Adrenal gland (tissue), 12 donors: ENCODE measurements around the gene CNDP1. TPM values are rescaled to one million over a fixed set of nuclear protein-coding genes. Genes with fewer than 3 reads are reported as not detected.

Source experiments
- DNase-seq, 7 donors: peaks; one replicate each; pipeline ENCODE4 v3.0.0-alpha.2; 2019 to 2020
- H3K27ac ChIP-seq, 5 donors: fragments of 200-600 bp; sonication (generic) in 4 of 5; 1 replicate in 3 of 5; 2 replicates in 2 of 5; pipeline versions ENCODE4 v1.5.1 to v1.8.0; 2016 to 2020; ENCODE audit warnings: mild to moderate bottlenecking in 1 of 5
- H3K27me3 ChIP-seq: fragments of 200-600 bp; 2 replicates; pipeline ENCODE4 v1.8.0; 2021
- H3K36me3 ChIP-seq, 2 donors: fragments of 200-600 bp; replicated peaks in 1 of 2; 1 replicate in 1 of 2; 2 replicates in 1 of 2; pipeline versions ENCODE4 v1.5.1 to v1.8.0; 2018 to 2022
- H3K4me1 ChIP-seq, 2 donors: fragments of 200-600 bp; replicated peaks in 1 of 2; 1 replicate in 1 of 2; 2 replicates in 1 of 2; pipeline versions ENCODE4 v1.5.1 to v1.8.0; 2018 to 2021
- H3K4me3 ChIP-seq, 4 donors: fragments of 200-600 bp; sonication (generic) in 3 of 4; one replicate each; pipeline ENCODE4 v1.5.1; 2016 to 2018
- H3K9me3 ChIP-seq, 3 donors: fragments of 200-600 bp; sonication (generic) in 1 of 3; replicated peaks in 1 of 3; 1 replicate in 2 of 3; 2 replicates in 1 of 3; pipeline versions ENCODE4 v1.5.1 to v1.8.0; 2016 to 2021
- POLR2A ChIP-seq, 2 donors: fragments of 450-650 bp; IDR thresholded peaks; one replicate each; pipeline ENCODE4 v1.6.1; 2017; ENCODE audit warnings: antibody characterized with exemption in 2 of 2, mild to moderate bottlenecking in 2 of 2, moderate library complexity in 1 of 2
- WGBS, 4 donors: extraction: QIAGEN DNeasy Blood & Tissue Kit in 2 of 4; methylation state at CpG; one replicate each; pipeline versions ENCODE4 v1.1.5 to v1.1.7; 2013 to 2017; 5-methylcytosine and 5-hydroxymethylcytosine counted together
- intact Hi-C, 2 donors: fragments of 100-400 bp; cut with DNase I; formaldehyde crosslinking; loops; one replicate each; pipeline versions ENCODE4 v1.14.1 to v1.15.0; 2022 to 2023
- polyA plus RNA-seq, 3 donors: library from polyadenylated mRNA; stranded (reverse); fragments of 200-250 nt in 2 of 3; fragments of 350-450 nt in 1 of 3; fragmentation: Illumina TruSeq in 1 of 3; extraction: RNeasy Lipid Tissue Mini Kit (QIAGEN cat#74804) in 1 of 3; gene quantifications; one replicate each; pipeline ENCODE4 v1.2.3, GENCODE V29; 2013 to 2014
- total RNA-seq, 9 donors: library from RNA; depleted of rRNA in 4 of 9; stranded (reverse); fragments of >200 nt in 4 of 9; fragments of 120-200 nt in 1 of 9; fragmentation: NEBNext Ultra II Directional in 1 of 9; extraction: Animal tissue kit (Norgen Biotek cat#: 25700) in 1 of 9; gene quantifications; one replicate each; pipeline versions ENCODE4 v1.1.0 to v1.2.4, GENCODE V29; 2013 to 2023
- TF ChIP-seq, protein P1 (sequence below), 6 experiments: fragments of 450-650 bp in 4 of 6; fragments of 200-600 bp in 2 of 6; sonication (generic) in 1 of 6; IDR thresholded peaks; 1 replicate in 5 of 6; 2 replicates in 1 of 6; pipeline versions ENCODE4 v1.5.1 to v1.8.0; 2016 to 2021; ENCODE audit warnings: antibody characterized with exemption in 6 of 6, mild to moderate bottlenecking in 2 of 6, moderate library complexity in 1 of 6
- donor health status: healthy with polysubstance abuse.
- donor health status: Bipolar disorder and iron deficiency.
- donor health status: DM: yes; HTN: yes; CAD: no.
- donor health status: DM: no; HTN: no; CAD: no.
- donor health status: DM: no; HTN: no; CAD: no.
- donor health status: DM: yes; HTN: yes; CAD: no.

The CNDP1 gene
- total and polyA plus RNA-seq, 12 donors = 0.16 to 0.27 TPM; not detected in 10

DNA sequence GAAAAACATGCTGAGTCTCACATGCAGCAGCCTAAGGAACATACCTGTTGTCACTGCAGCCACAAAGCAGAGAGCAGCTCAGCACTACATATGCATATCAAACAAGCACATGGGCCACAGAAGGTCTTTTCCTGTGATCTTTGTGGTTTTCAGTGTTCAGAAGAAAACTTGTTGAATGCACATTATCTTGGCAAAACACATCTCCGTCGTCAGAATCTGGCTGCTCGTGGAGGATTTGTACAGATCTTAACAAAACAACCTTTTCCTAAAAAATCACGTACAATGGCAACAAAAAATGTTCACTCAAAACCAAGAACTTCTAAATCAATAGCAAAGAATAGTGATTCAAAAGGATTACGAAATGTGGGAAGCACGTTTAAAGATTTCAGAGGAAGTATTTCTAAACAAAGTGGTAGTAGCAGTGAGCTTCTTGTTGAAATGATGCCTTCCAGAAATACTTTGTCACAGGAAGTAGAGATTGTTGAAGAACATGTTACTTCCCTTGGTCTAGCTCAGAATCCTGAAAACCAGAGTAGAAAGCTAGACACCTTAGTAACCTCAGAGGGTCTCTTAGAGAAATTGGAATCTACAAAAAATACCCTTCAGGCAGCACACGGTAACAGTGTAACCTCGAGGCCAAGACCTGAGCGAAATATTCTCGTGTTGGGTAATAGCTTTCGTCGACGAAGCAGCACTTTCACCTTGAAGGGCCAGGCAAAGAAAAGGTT lies 97.5 kb downstream of the CNDP1 start:
- Histone ChIP-seq H3K4me3 (no peak overlapping the region), H3K9me3 (no peaks in the 10 kb centered on the region), H3K27ac (no peak overlapping the region), H3K36me3 (peaks cover 0 to 6% of the 10 kb centered on the region in 2 donors), H3K27me3 (no peaks in the 10 kb centered on the region), H3K4me1 (no peaks in the 10 kb centered on the region)
- no peak for DNase-seq
- TF ChIP-seq POLR2A (IDR thresholded peaks at IDR 0.05) = no peak
- TF ChIP-seq, protein P1, sequence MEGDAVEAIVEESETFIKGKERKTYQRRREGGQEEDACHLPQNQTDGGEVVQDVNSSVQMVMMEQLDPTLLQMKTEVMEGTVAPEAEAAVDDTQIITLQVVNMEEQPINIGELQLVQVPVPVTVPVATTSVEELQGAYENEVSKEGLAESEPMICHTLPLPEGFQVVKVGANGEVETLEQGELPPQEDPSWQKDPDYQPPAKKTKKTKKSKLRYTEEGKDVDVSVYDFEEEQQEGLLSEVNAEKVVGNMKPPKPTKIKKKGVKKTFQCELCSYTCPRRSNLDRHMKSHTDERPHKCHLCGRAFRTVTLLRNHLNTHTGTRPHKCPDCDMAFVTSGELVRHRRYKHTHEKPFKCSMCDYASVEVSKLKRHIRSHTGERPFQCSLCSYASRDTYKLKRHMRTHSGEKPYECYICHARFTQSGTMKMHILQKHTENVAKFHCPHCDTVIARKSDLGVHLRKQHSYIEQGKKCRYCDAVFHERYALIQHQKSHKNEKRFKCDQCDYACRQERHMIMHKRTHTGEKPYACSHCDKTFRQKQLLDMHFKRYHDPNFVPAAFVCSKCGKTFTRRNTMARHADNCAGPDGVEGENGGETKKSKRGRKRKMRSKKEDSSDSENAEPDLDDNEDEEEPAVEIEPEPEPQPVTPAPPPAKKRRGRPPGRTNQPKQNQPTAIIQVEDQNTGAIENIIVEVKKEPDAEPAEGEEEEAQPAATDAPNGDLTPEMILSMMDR (IDR thresholded peaks at IDR 0.05) = no peak
- 72 to 82% (median 75%) methylated on average over 13 of the region's 13 CpGs for WGBS, 4 donors
- intact Hi-C loops = no loop called here

GRCh38 chr18:74632351-74632679 lies 98.0 kb downstream of the CNDP1 start:
- Histone ChIP-seq H3K27me3 (no peaks in the 10 kb centered on the region), H3K4me3 (no peak overlapping the region), H3K4me1 (no peaks in the 10 kb centered on the region), H3K27ac (no peak overlapping the region), H3K9me3 (no peaks in the 10 kb centered on the region), H3K36me3 (peaks cover 0 to 6% of the 10 kb centered on the region in 2 donors)
- TF ChIP-seq, protein P1 (IDR thresholded peaks at IDR 0.05) = no peak
- no peak for TF ChIP-seq POLR2A (IDR thresholded peaks at IDR 0.05)
- 92 to 98% (median 94%) methylated on average over 6 of the region's 6 CpGs for WGBS, 4 donors
- intact Hi-C loops = no loop called here
- DNase-seq = no peak

DNA sequence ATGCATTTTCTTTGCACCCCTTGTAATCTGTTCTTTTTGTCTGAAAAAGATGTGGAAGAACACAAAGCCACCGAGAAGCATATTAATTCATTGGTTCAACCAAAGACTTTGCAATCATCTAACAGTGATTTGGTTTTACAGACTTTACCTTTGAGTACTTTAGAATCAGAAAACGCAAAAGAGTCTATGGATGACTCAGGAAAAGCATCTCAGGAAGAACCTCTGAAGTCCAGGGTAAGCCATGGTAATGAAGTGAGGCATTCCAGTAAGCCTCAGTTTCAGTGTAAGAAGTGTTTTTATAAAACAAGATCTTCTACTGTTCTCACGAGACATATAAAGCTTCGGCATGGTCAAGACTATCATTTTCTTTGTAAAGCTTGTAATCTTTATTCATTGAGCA lies 98.6 kb downstream of the CNDP1 start:
- no peak for DNase-seq
- Histone ChIP-seq H3K27ac (no peak overlapping the region), H3K4me3 (no peak overlapping the region), H3K36me3 (peaks cover 0 to 6% of the 10 kb centered on the region in 2 donors), H3K27me3 (no peaks in the 10 kb centered on the region), H3K9me3 (no peaks in the 10 kb centered on the region), H3K4me1 (no peaks in the 10 kb centered on the region)
- 94 to 98% (median 98%) methylated on average over 4 of the region's 4 CpGs for WGBS, 4 donors
- intact Hi-C loops = no loop called here
- TF ChIP-seq, protein P1 (IDR thresholded peaks at IDR 0.05) = no peak
- no peak for TF ChIP-seq POLR2A (IDR thresholded peaks at IDR 0.05)

GRCh38 chr18:74633652-74634352 lies 99.5 kb downstream of the CNDP1 start:
- Histone ChIP-seq H3K9me3 (no peaks in the 10 kb centered on the region), H3K36me3 (peaks cover 0 to 6% of the 10 kb centered on the region in 2 donors), H3K27me3 (no peaks in the 10 kb centered on the region), H3K4me3 (no peak overlapping the region), H3K4me1 (no peaks in the 10 kb centered on the region), H3K27ac (no peak overlapping the region)
- WGBS, 4 donors = 84 to 87% (median 87%) methylated on average over 13 of the region's 13 CpGs
- no peak for TF ChIP-seq POLR2A (IDR thresholded peaks at IDR 0.05)
- TF ChIP-seq, protein P1 (IDR thresholded peaks at IDR 0.05) = no peak
- intact Hi-C loops = no loop called here
- DNase-seq = peak in 1 of 7 donors; percentile 6
